Measurements from ENCODE around the gene SPATA21. TPM values are rescaled to one million over a fixed set of nuclear protein-coding genes. Genes with fewer than 3 reads are reported as not detected.
"Not testable (repeated sequence)": the region's sequence is repeated elsewhere in the genome, so short reads cannot be mapped to it uniquely, and the experiment has no call there.

SPATA21 gene
- total RNA-seq, 1 donor from 2014 or later = not detected

GRCh38 chr1:16478091-16478490, 40.9 kb upstream of the SPATA21 start:
- Mint-ChIP-seq H3K36me3 (ENCODE audit: insufficient read depth) (peaks cover 18% of the 10 kb centered on the region), H3K27ac (no peak overlapping the region), H3K9me3 (ENCODE audit: low read depth) (no peaks in the 10 kb centered on the region), H3K4me3 (ENCODE audit: low read depth) (no peak overlapping the region), H3K4me1 (ENCODE audit: low read depth) (no peaks in the 10 kb centered on the region), H3K27me3 (no peaks in the 10 kb centered on the region)
- TF ChIP-seq CTCF (IDR thresholded peaks at IDR 0.05; ENCODE audit: unreplicated experiment) = no peak
- DNase-seq (ENCODE audit: low spot score, unreplicated experiment) = no peak

GRCh38 chr1:16475771-16476770, 38.8 kb upstream of the SPATA21 start:
- peaks cover 16% of the 10 kb centered on the region for H3K36me3 Mint-ChIP-seq (ENCODE audit: insufficient read depth)
- not testable (repeated sequence) for DNase-seq (ENCODE audit: low spot score, unreplicated experiment); H3K4me1 Mint-ChIP-seq (ENCODE audit: low read depth); H3K27me3 Mint-ChIP-seq; H3K4me3 Mint-ChIP-seq (ENCODE audit: low read depth); H3K9me3 Mint-ChIP-seq (ENCODE audit: low read depth); H3K27ac Mint-ChIP-seq

GRCh38 chr1:16474891-16475290, 37.7 kb upstream of the SPATA21 start:
- H3K27me3 Mint-ChIP-seq; H3K9me3 Mint-ChIP-seq (ENCODE audit: low read depth); H3K4me3 Mint-ChIP-seq (ENCODE audit: low read depth); H3K27ac Mint-ChIP-seq; H3K4me1 Mint-ChIP-seq (ENCODE audit: low read depth); DNase-seq (ENCODE audit: low spot score, unreplicated experiment): not testable (repeated sequence)
- peak; percentile 29 for TF ChIP-seq CTCF (IDR thresholded peaks at IDR 0.05; ENCODE audit: unreplicated experiment)
- H3K36me3 Mint-ChIP-seq (ENCODE audit: insufficient read depth) = peaks cover 11% of the 10 kb centered on the region

- Mint-ChIP-seq H3K9me3 (ENCODE audit: low read depth) (no peaks in the 10 kb centered on the region), H3K36me3 (ENCODE audit: insufficient read depth) (peaks cover 11% of the 10 kb centered on the region), H3K4me1 (ENCODE audit: low read depth) (no peaks in the 10 kb centered on the region), H3K4me3 (ENCODE audit: low read depth) (no peak overlapping the region), H3K27ac (no peak overlapping the region), H3K27me3 (no peaks in the 10 kb centered on the region)
- DNase-seq (ENCODE audit: low spot score, unreplicated experiment) = no peak
- TF ChIP-seq CTCF (IDR thresholded peaks at IDR 0.05; ENCODE audit: unreplicated experiment) = no peak
Observed at GRCh38 chr1:16474166-16474800, 37.1 kb upstream of the SPATA21 start.

- peaks cover 11% of the 10 kb centered on the region for H3K36me3 Mint-ChIP-seq (ENCODE audit: insufficient read depth)
- H3K4me3 Mint-ChIP-seq (ENCODE audit: low read depth) = no peak overlapping the region
- no peaks in the 10 kb centered on the region for H3K4me1 Mint-ChIP-seq (ENCODE audit: low read depth)
Observed at GRCh38 chr1:16468558-16468957, 31.3 kb upstream of the SPATA21 start.

More at GRCh38 chr1:16468558-16468957, 31.3 kb upstream of the SPATA21 start:
- no peaks in the 10 kb centered on the region for H3K27me3 Mint-ChIP-seq
- no peak for DNase-seq (ENCODE audit: low spot score, unreplicated experiment)
- no peak for TF ChIP-seq CTCF (IDR thresholded peaks at IDR 0.05; ENCODE audit: unreplicated experiment)
- H3K27ac Mint-ChIP-seq = no peak overlapping the region
- no peaks in the 10 kb centered on the region for H3K9me3 Mint-ChIP-seq (ENCODE audit: low read depth)
